ENCODE data around the gene SCN7A.

- TF ChIP-seq CTCF (IDR thresholded peaks at IDR 0.05; ENCODE audit: low read length): no peak
- no peak for TF ChIP-seq EZH2 (optimal IDR thresholded peaks at IDR 0.05; ENCODE audit: low read depth, low read length)
- no peak for TF ChIP-seq EZH2phosphoT487 (IDR thresholded peaks at IDR 0.05; ENCODE audit: low read length)
These were observed 23.5 kb upstream of the SCN7A start for GRCh38 chr2:166517533-166518061.

Measured in MM.1S (cell line).